ENCODE measurements around the gene SHD. TPM values are rescaled to one million over a fixed set of nuclear protein-coding genes. Genes with fewer than 3 reads are reported as not detected.

SHD gene
- total and polyA plus RNA-seq, 2 donors (not counting 3 experiments of a cell fraction or from before 2014, with no cell fraction given) = not detected

DNA sequence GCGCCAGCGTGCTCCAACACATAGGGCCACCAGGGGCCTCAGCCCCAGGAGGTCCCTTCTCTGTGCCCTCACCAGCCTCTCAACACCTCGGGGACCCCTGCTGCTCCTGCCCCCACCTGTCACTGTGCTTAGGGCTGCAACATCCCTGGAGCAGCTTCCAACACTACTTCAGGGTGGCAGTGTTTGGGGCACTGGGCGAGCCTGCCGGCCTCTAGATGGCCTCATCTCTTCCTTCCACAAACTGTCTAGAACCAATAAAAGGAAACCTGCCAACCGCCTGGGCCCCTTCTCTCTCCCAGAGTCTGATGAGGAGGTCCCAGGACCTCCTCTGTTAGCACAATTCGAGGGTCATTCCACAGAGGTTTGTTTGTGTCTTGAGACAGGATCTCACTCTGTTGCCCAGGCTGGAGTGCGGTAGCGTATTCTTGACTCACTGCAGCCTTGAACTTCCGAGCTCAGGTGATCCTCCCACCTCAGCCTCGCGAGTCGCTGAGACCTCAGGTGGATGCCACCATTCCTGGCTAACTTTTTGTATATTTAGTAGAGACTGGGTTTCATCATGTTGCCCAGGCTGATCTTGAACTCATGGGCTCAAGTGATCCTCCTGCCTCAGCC is 10.1 kb upstream of the SHD start:
- H3K27me3 ChIP-seq (ENCODE audit: control insufficient read depth in 2 of 2, insufficient read depth in 2 of 2, low read length in 2 of 2) = no peaks in the 10 kb centered on the region
- POLR2A ChIA-PET = no interaction called here
- CTCF ChIA-PET = interaction anchor here (1.5 to 4.9 kb wide), 6 partner anchors 9 to 256 kb away, joined by 4 to 120 read pairs (median 16); partner anchors contain the start of gene SHD
- H4K20me1 ChIP-seq (replicated peaks; ENCODE audit: control insufficient read depth, extremely low read depth, insufficient read depth, low read length) = no peaks in the 10 kb centered on the region
- no peak for DNase-seq (ENCODE audit: low read depth, low spot score)
- no TSS peak for BruUV-seq (replicated peaks)
- no peak for FAIRE-seq
- H3K4me3 ChIP-seq (replicated peaks in 1 of 3; ENCODE audit: insufficient read depth in 1 of 3, low read depth in 1 of 3, low read length in 3 of 3) = no peak overlapping the region
- H3K9me1 ChIP-seq (replicated peaks; ENCODE audit: control insufficient read depth, extremely low read depth, insufficient read depth, low read length) = no peaks in the 10 kb centered on the region
- no peak overlapping the region for H3K9ac ChIP-seq (replicated peaks; ENCODE audit: extremely low read depth, insufficient read depth, low read length)
- intact Hi-C loops (cut with micrococcal nuclease) (no loop called here), dilution Hi-C loops (cut with MboI; ENCODE audit: extremely low pct_ligation_motif_present, low sequenced_read_pairs) (no loop called here)
- no peaks in the 10 kb centered on the region for H3K79me2 ChIP-seq (ENCODE audit: control insufficient read depth, insufficient read depth, low read length)
- H3K9me3 ChIP-seq (replicated peaks; ENCODE audit: control insufficient read depth, insufficient read depth, low read length) = no peaks in the 10 kb centered on the region
- no peak overlapping the region for H2AFZ ChIP-seq (ENCODE audit: low read depth, low read length)
- H3K4me1 ChIP-seq (ENCODE audit: control insufficient read depth, extremely low read depth, insufficient read depth, low read length) = no peaks in the 10 kb centered on the region
- H3K27ac ChIP-seq (ENCODE audit: insufficient read depth, low read depth, low read length) = no peak overlapping the region
- H3K36me3 ChIP-seq (ENCODE audit: control insufficient read depth in 2 of 2, extremely low read depth in 1 of 2, insufficient read depth in 2 of 2, low read length in 2 of 2) = peaks cover 0 to 11% of the 10 kb centered on the region in 2 experiments
- no peak for TF ChIP-seq POLR2AphosphoS5 (IDR thresholded peaks at IDR 0.05; ENCODE audit: insufficient read depth, low read depth, low read length)
- no peak for TF ChIP-seq EZH2 (IDR thresholded peaks at IDR 0.05; ENCODE audit: borderline replicate concordance, low read depth, low read length, severe bottlenecking)
- TF ChIP-seq MYC (IDR thresholded peaks at IDR 0.05; ENCODE audit: low read depth, low read length) = no peak
- no peak for TF ChIP-seq FOS (IDR thresholded peaks at IDR 0.05; ENCODE audit: borderline replicate concordance, insufficient read depth, low read length)
- TF ChIP-seq, protein P1, sequence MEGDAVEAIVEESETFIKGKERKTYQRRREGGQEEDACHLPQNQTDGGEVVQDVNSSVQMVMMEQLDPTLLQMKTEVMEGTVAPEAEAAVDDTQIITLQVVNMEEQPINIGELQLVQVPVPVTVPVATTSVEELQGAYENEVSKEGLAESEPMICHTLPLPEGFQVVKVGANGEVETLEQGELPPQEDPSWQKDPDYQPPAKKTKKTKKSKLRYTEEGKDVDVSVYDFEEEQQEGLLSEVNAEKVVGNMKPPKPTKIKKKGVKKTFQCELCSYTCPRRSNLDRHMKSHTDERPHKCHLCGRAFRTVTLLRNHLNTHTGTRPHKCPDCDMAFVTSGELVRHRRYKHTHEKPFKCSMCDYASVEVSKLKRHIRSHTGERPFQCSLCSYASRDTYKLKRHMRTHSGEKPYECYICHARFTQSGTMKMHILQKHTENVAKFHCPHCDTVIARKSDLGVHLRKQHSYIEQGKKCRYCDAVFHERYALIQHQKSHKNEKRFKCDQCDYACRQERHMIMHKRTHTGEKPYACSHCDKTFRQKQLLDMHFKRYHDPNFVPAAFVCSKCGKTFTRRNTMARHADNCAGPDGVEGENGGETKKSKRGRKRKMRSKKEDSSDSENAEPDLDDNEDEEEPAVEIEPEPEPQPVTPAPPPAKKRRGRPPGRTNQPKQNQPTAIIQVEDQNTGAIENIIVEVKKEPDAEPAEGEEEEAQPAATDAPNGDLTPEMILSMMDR (IDR thresholded peaks at IDR 0.05; ENCODE audit: extremely low read depth in 1 of 2, insufficient read depth in 1 of 2, low read depth in 1 of 2, low read length in 2 of 2) = no peak
- no peak for TF ChIP-seq POLR2A (IDR thresholded peaks at IDR 0.05; ENCODE audit: low read depth, low read length)
- TF ChIP-seq, protein P2, sequence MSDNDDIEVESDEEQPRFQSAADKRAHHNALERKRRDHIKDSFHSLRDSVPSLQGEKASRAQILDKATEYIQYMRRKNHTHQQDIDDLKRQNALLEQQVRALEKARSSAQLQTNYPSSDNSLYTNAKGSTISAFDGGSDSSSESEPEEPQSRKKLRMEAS (IDR thresholded peaks at IDR 0.05; ENCODE audit: insufficient read depth, insufficient read length) = no peak
- no peak for TF ChIP-seq JUN (IDR thresholded peaks at IDR 0.05; ENCODE audit: borderline replicate concordance, insufficient read depth, insufficient read length, low read depth)
- TF ChIP-seq GATA2 (IDR thresholded peaks at IDR 0.05; ENCODE audit: insufficient read depth, insufficient read length, low read depth, low read length) = no peak
- H3K4me2 ChIP-seq (ENCODE audit: insufficient read depth, low read length) = no peak overlapping the region
